ENCODE results near the gene OR6S1. TPM values are rescaled to one million over a fixed set of nuclear protein-coding genes. Genes with fewer than 3 reads are reported as not detected.
"Not testable (repeated sequence)": the region's sequence is repeated elsewhere in the genome, so short reads cannot be mapped to it uniquely, and the experiment has no call there.

The OR6S1 gene
- total RNA-seq, 1 donor from 2014 or later = not detected

- Mint-ChIP-seq H3K4me3 (no peak overlapping the region), H3K27me3 (no peaks in the 10 kb centered on the region), H3K9me3 (peaks cover 2% of the 10 kb centered on the region), H3K36me3 (ENCODE audit: low read depth) (no peaks in the 10 kb centered on the region), H3K4me1 (peaks cover 67% of the 10 kb centered on the region), H3K27ac (peak overlapping the region; percentile 93)
- no peak for TF ChIP-seq CTCF (IDR thresholded peaks at IDR 0.05)
- ChIA-PET POLR2A (interaction anchor here (1.3 to 7.6 kb wide), 3 partner anchors 8 to 56 kb away, joined by 6 to 180 read pairs (median 9); partner anchors contain the start of gene RNASE4), CTCF (interaction anchor here (1.6 to 6.6 kb wide), 3 partner anchors 13 to 59 kb away, joined by 5 to 52 read pairs (median 6); partner anchors contain the start of gene RNASE4)
- intact Hi-C loops (cut with micrococcal nuclease) = loop anchor here (1.0 kb wide), 4 partner anchors 12 to 326 kb away; partner anchors contain the start of gene PARP2
- ATAC-seq (ENCODE audit: low read depth) (no peak), DNase-seq (no peak)
Observed at GRCh38 chr14:20668969-20669368, 27.5 kb upstream of the OR6S1 start.

GRCh38 chr14:20667957-20668356, 26.5 kb upstream of the OR6S1 start:
- intact Hi-C loops (cut with micrococcal nuclease) = loop anchor here (1.0 kb wide), 4 partner anchors 13 to 325 kb away; partner anchors contain the start of gene PARP2
- Mint-ChIP-seq H3K4me3 (peak overlapping the region; percentile 76), H3K4me1 (peaks cover 77% of the 10 kb centered on the region), H3K9me3 (peaks cover 2% of the 10 kb centered on the region), H3K27ac (peak overlapping the region; percentile 93), H3K27me3 (no peaks in the 10 kb centered on the region), H3K36me3 (ENCODE audit: low read depth) (no peaks in the 10 kb centered on the region)
- peak; percentile 79 for ATAC-seq (ENCODE audit: low read depth)
- CTCF ChIA-PET = interaction anchor here (1.0 to 6.6 kb wide), 6 partner anchors 8 to 340 kb away, joined by 3 to 52 read pairs (median 4); partner anchors contain the start of gene RNASE4
- POLR2A ChIA-PET = interaction anchor here (1.0 to 7.6 kb wide), 8 partner anchors 9 to 325 kb away, joined by 3 to 180 read pairs (median 5); partner anchors contain the start of genes APEX1, PARP2, PIP4P1 and RNASE4
- DNase-seq = peak; percentile 31
- TF ChIP-seq CTCF (IDR thresholded peaks at IDR 0.05) = no peak

GRCh38 chr14:20666400-20666961, 25.0 kb upstream of the OR6S1 start:
- ATAC-seq (ENCODE audit: low read depth); intact Hi-C loops (cut with micrococcal nuclease): not testable (repeated sequence)
- H3K27ac Mint-ChIP-seq = peak overlapping the region; percentile 74

DNA sequence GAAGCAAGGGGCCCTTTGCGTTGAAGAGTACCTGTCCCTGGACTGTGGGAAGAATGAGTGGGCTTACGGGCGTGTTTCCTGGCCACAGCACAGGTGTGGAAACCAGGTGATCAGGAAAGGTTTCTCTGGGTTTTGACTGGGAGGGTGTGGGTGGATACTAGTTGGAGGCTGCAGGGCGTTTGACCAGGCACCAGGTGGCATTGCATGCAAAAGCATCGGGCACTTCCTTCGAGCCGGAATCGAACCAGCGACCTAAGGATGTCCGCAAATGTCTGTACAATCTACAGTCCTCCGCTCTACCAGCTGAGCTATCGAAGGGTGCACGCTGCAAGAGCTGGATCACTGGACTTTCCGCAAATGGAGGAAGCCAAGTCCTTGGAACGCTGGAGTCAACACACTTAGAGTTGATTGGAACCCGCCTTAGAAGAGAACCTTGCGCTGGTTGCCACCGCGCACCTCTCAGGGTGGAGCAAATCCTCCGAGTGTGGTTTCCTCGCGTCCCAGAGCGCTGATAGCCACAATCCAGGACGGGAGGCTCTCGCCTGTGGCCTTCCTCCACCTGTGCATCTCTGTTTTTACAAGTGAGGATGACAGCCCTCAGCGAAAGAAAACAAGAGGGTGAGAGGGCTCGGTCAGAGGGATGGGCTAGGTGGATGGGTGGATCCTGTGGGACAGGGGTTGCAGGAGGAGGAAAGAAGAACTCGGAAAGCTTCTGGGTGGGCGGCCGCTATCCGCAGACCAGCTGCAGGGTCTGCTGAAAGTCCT, 21.7 kb upstream of the OR6S1 start:
- ChIA-PET POLR2A (interaction anchor here (0.7 to 4.2 kb wide), 5 partner anchors 13 to 28 kb away, joined by 3 to 103 read pairs (median 4); partner anchors contain the start of genes ANG and RNASE4), CTCF (interaction anchor here (1.0 to 5.5 kb wide), 8 partner anchors 21 to 337 kb away, joined by 3 to 95 read pairs (median 5); partner anchors contain the start of genes ANG and RNASE4)
- no peaks in the 10 kb centered on the region for H3K36me3 Mint-ChIP-seq (ENCODE audit: low read depth)
- peak overlapping the region; percentile 67 for H3K27ac Mint-ChIP-seq
- no peaks in the 10 kb centered on the region for H3K27me3 Mint-ChIP-seq
- H3K9me3 Mint-ChIP-seq = peaks cover 2% of the 10 kb centered on the region
- ATAC-seq (ENCODE audit: low read depth) (peak; percentile 85), DNase-seq (peak; percentile 67)
- peaks cover 53% of the 10 kb centered on the region for H3K4me1 Mint-ChIP-seq
- intact Hi-C loops (cut with micrococcal nuclease) = loop anchor here (1.0 kb wide), 5 partner anchors 18 to 192 kb away; no protein-coding TSS in a partner anchor
- peak overlapping the region; percentile 87 for H3K4me3 Mint-ChIP-seq
- TF ChIP-seq CTCF (IDR thresholded peaks at IDR 0.05) = no peak

More at GRCh38 chr14:20666400-20666961, 25.0 kb upstream of the OR6S1 start:
- ChIA-PET POLR2A (interaction anchor here (4.2 to 7.6 kb wide), 2 partner anchors 15 kb away, joined by 103 to 180 read pairs; partner anchors contain the start of gene RNASE4), CTCF (interaction anchor here (4.2 to 6.6 kb wide), 2 partner anchors 16 to 24 kb away, joined by 52 to 83 read pairs; partner anchors contain the start of genes ANG and RNASE4)
- Mint-ChIP-seq H3K4me1 (peaks cover 71% of the 10 kb centered on the region), H3K4me3 (peak overlapping the region; percentile 69)
- H3K9me3 Mint-ChIP-seq; H3K27me3 Mint-ChIP-seq; DNase-seq; H3K36me3 Mint-ChIP-seq (ENCODE audit: low read depth): not testable (repeated sequence)

DNA sequence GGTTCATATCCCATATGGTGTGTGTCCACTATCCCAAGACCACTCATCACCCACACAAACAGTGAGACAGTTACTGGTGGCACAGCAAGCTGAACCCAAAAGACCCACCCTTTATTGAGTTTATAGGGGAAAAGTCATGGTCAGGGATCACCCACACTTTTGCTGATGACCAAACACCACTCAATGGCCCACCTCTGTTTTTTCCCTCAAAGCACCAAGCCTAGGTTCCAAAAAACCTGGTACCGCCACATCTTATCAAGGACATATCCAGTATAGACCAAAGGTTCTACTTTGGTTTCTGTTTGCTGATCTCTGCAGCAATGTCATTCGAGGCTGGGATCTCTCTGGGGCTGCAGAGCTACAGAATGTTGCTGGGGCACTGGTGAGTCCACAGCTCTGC, 19.7 kb upstream of the OR6S1 start:
- H3K36me3 Mint-ChIP-seq (ENCODE audit: low read depth) = no peaks in the 10 kb centered on the region
- no peak overlapping the region for H3K4me3 Mint-ChIP-seq
- ChIA-PET CTCF (interaction anchor here (1.2 to 5.5 kb wide), 3 partner anchors 23 to 196 kb away, joined by 4 to 95 read pairs (median 21); partner anchors contain the start of gene RNASE4), POLR2A (interaction anchor here (1.9 kb wide), 1 partner anchor 20 kb away, joined by 4 read pairs; no protein-coding TSS in a partner anchor)
- peaks cover 33% of the 10 kb centered on the region for H3K4me1 Mint-ChIP-seq
- no peaks in the 10 kb centered on the region for H3K9me3 Mint-ChIP-seq
- TF ChIP-seq CTCF (IDR thresholded peaks at IDR 0.05) = no peak
- intact Hi-C loops (cut with micrococcal nuclease) = no loop called here
- ATAC-seq (ENCODE audit: low read depth) (no peak), DNase-seq (no peak)
- peaks cover 11% of the 10 kb centered on the region for H3K27me3 Mint-ChIP-seq
- no peak overlapping the region for H3K27ac Mint-ChIP-seq
